Fibroblast of mammary gland (primary cell): ENCODE data around the gene TIMM8B.
"Not testable (repeated sequence)": the region's sequence is repeated elsewhere in the genome, so short reads cannot be mapped to it uniquely, and the experiment has no call there.

ENCODE experiments used
- DNase-seq: peaks from one replicate; pipeline ENCODE4 v3.0.0-alpha.2; 2010; ENCODE audit warnings: low read depth
- H3K4me3 ChIP-seq: 2 replicates; pipeline ENCODE4 v1.5.1; 2011; ENCODE audit warnings: low read depth, mild to moderate bottlenecking, low read length, moderate library complexity; ENCODE audit not compliant: control insufficient read depth
- CTCF ChIP-seq: conservative IDR thresholded peaks from 2 replicates; pipeline ENCODE4 v1.5.1; 2011; ENCODE audit warnings: low read depth, low read length, inconsistent platforms; ENCODE audit not compliant: control insufficient read depth, insufficient read depth

Gene TIMM8B

GRCh38 chr11:112050721-112051120 is 35.8 kb downstream of the TIMM8B start:
- DNase-seq, result no peak
- no peak overlapping the region for H3K4me3 ChIP-seq
- TF ChIP-seq CTCF, result no peak

- no peak for TF ChIP-seq CTCF
- DNase-seq, result no peak
Observed at GRCh38 chr11:112049777-112050176, 36.8 kb downstream of the TIMM8B start.

GRCh38 chr11:112048256-112048655 is 38.3 kb downstream of the TIMM8B start:
- not testable (repeated sequence) for DNase-seq, H3K4me3 ChIP-seq

More at GRCh38 chr11:112049777-112050176, 36.8 kb downstream of the TIMM8B start:
- H3K4me3 ChIP-seq, result no peak overlapping the region

- not testable (repeated sequence) for H3K4me3 ChIP-seq, DNase-seq
Observed at GRCh38 chr11:112046647-112047046, 39.9 kb downstream of the TIMM8B start.

- TF ChIP-seq CTCF, result no peak
- DNase-seq, result no peak
- no peak overlapping the region for H3K4me3 ChIP-seq
Observed at GRCh38 chr11:112044961-112045360, 41.6 kb downstream of the TIMM8B start.

GRCh38 chr11:112042961-112043304 is 43.6 kb downstream of the TIMM8B start:
- no peak for TF ChIP-seq CTCF
- DNase-seq, result no peak
- H3K4me3 ChIP-seq, result no peak overlapping the region

GRCh38 chr11:112042161-112042960 is 44.2 kb downstream of the TIMM8B start:
- no peak overlapping the region for H3K4me3 ChIP-seq
- no peak for TF ChIP-seq CTCF
- peak; percentile 26 for DNase-seq

- H3K4me3 ChIP-seq, result no peak overlapping the region
- TF ChIP-seq CTCF, result no peak
- no peak for DNase-seq
Observed at GRCh38 chr11:112037527-112037926, 49.0 kb downstream of the TIMM8B start.
